GM10248 (cell line): Measurements from ENCODE around the gene MROH7.

ENCODE experiments used
- CTCF ChIA-PET: fragments of 300-600 bp; sonication (Branson Sonifier 250); formaldehyde crosslinking; extraction: SDS; loops from one replicate; lab custom pipeline; 2021; ENCODE audit warnings: antibody characterized with exemption; lab: Yijun Ruan, JAX
- POLR2A ChIA-PET: fragments of 350-650 bp; sonication (Branson Sonifier 250); formaldehyde crosslinking; extraction: SDS; loops from one replicate; lab custom pipeline; 2020; ENCODE audit warnings: antibody characterized with exemption; lab: Yijun Ruan, JAX
- DNase-seq: peaks from one replicate; pipeline ENCODE4 v3.0.0; 2012; ENCODE audit errors: extremely low spot score
- TF ChIP-seq, protein P1 (sequence below): IDR thresholded peaks from 2 replicates; pipeline ENCODE4 v1.5.1; 2012; ENCODE audit warnings: mild to moderate bottlenecking, low read depth; ENCODE audit errors: extremely low read depth, missing control alignments, control extremely low read depth

Gene MROH7

DNA sequence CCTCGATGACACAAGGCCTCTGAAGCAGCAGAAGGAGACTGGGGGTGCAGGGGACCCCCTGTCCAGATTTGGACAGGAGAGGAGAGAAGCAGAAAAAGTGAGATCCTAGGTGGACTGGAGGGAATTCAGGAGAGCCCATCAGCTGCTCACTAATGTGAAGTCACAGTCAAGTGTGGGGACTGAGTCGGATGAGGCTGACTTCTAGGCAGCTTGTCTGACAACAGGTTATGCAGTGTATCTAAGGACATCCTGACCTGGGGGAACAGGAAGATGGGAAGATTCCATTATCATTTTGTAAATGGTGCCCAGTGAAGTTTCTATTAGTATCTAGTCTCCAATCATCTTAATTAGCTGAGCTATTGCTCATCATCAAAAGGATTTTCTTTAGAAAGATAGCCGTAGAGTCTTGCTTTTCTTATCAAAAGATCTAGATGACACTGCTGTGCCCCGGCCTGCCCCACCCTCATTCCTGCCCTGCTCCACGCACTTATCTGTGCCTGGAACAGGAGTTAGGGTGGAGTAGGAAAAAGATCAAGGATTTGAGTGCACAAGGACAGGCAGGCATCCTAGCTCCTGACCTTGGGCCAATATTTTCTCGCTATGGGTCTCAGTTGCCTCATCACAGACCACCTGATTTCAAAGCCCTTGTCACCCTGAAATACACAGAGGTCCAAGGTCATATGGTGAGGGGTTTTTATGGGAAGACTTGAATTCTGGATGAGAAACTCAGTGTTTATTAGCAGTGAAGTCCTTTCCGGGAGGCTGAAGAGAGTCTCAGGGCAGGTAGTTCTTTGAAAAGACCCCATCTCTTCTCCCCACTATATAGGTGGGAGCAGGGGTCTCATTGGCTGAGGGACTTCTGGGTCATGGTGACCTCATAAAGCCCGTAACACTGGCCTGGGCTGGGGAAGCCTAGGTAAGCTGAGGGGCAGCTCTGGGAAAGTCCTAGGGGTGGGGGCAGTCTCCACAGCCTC, at the start of gene MROH7:
TSS of gene MROH7 (plus strand) at position 924 of the 974 bp plus-strand sequence. CDS start 11,141 bp downstream, outside the sequence.
- TF ChIP-seq, protein P1, sequence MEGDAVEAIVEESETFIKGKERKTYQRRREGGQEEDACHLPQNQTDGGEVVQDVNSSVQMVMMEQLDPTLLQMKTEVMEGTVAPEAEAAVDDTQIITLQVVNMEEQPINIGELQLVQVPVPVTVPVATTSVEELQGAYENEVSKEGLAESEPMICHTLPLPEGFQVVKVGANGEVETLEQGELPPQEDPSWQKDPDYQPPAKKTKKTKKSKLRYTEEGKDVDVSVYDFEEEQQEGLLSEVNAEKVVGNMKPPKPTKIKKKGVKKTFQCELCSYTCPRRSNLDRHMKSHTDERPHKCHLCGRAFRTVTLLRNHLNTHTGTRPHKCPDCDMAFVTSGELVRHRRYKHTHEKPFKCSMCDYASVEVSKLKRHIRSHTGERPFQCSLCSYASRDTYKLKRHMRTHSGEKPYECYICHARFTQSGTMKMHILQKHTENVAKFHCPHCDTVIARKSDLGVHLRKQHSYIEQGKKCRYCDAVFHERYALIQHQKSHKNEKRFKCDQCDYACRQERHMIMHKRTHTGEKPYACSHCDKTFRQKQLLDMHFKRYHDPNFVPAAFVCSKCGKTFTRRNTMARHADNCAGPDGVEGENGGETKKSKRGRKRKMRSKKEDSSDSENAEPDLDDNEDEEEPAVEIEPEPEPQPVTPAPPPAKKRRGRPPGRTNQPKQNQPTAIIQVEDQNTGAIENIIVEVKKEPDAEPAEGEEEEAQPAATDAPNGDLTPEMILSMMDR: no peak
- no peak for DNase-seq
- POLR2A ChIA-PET: no interaction called here
- CTCF ChIA-PET: no interaction called here

DNA sequence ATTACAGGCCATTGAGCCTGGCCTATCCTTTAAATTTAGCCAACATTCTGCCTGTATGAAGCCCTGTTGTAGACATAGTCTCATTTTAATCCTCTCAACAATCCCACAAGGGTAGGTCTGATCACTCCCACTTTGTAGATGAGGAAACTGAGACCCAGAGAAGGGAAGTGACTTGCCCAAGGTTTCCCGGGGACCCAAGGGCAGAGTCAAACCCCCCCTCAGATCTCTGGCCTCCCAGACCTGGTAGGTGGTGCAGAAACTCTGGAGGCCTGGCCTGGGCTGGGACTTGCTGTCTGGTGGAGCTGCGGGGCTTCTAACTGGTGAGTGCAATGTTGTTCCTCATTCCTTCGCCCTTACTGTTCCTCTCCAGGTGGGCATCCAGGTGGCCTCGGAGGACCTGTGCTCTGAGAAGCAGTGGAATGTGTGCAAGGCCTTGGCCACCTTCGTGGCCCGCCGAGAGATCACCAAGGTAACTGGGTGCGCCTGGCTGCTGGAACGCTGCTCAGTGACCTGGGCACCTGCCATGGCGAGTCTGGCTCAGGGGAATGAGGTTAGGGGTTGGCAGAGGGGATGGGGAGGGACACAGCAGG, 47.9 kb upstream of the MROH7 start:
- ChIA-PET POLR2A (no interaction called here), CTCF (interaction anchor here (1.1 kb wide), 1 partner anchor 104 kb away, joined by 3 read pairs; no protein-coding TSS in a partner anchor)
- TF ChIP-seq, protein P1: no peak
- no peak for DNase-seq

DNA sequence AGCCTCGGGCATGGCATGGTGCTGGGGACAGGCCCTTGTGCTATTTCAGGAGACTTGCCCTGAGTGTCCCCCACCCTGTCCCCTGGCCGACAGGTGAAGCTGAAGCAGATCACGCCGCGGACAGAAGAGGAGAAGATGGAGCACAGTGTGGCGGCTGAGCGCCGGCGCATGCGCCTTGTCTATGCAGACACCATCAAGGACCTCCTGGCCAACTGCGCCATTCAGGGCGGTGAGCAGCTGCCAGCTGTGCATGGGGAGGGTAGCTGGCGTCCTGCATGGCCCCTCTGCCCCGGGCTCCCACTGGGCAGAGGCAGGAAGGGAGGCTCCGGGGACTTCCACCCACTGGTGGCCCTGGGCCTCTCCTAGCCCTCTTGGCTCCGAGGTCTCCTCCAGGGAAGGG, 47.1 kb upstream of the MROH7 start:
- ChIA-PET CTCF (interaction anchor here (0.8 kb wide), 1 partner anchor 9 kb away, joined by 3 read pairs; no protein-coding TSS in a partner anchor), POLR2A (no interaction called here)
- TF ChIP-seq, protein P1: no peak
- no peak for DNase-seq

DNA sequence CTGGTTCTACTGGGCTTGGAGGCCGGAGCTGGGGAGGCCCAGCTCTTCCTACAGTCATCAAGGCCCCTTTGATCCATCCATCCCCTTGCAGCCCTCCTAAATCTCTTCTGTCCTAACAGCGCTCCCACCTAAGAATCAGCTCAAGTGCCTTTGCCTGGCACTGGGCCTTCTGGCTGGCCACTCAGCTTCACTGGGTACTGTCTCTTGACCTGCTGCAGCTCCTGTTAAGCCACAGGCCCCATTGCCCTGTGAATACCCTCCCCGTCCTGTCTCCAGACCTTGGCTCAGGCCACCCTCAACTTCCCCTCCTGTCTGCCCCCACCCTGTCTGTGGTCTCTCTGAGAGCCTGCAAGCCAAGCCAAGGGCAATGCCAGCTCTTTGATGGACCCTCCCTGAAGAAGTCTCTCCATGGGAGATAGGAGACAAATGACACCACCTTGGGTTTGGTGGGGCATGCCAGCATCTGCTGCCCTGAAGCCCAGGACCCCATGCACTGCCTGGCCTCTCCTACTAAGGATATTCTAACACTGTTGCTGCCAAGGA, 45.6 kb upstream of the MROH7 start:
- POLR2A ChIA-PET: no interaction called here
- CTCF ChIA-PET: no interaction called here
- no peak for DNase-seq
- TF ChIP-seq, protein P1: no peak

DNA sequence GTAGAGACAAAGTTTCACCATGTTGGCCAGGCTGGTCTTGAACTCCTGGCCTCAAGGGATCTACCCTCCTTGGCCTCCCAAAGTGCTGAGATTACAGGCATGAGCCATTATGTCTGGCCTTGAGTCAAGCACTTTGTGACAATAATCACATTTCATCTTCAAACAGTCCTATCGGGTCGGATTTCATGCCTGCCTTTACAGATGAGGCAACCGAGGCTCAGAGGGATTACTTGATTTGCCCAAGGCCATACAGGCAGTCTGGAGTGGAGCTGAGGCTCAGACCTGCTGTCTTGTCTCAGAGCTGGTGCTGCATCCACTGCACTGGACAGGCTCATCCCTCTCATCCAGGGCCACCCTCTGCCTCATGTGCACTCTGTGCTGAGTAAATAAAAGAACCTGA, 44.8 kb upstream of the MROH7 start:
- TF ChIP-seq, protein P1: no peak
- CTCF ChIA-PET: no interaction called here
- POLR2A ChIA-PET: no interaction called here
- DNase-seq: no peak

DNA sequence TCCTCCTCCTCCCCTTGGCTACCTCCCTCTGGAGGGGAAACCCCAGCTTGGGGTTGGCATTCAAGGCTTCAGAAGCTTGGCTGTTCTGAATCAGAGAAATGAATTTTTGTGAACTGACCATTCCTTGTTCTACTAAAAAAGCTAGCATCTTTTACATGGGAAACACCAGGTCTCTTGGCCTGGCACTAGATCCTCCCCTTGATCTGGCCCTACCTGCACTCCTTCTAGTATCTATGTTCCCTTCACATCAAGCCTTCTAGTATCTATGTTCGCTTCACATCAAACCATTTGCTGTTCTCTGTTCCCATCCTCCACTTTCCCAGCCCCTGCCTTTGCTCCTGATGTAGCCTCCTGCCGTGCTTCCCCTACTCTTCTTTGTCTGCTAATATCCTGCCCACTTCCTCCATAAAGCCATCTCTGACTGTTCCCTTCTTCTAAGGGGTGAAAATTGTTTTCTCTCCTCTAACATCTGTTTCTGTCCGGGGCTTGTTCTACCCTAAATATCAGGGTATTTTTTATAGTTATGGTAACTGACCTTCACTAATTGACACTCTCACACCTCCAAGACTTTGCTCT, 44.0 kb upstream of the MROH7 start:
- ChIA-PET POLR2A (no interaction called here), CTCF (no interaction called here)
- TF ChIP-seq, protein P1: no peak
- DNase-seq: no peak
